ENCODE data around the gene DNTTIP2. TPM values are rescaled to one million over a fixed set of nuclear protein-coding genes. Genes with fewer than 3 reads are reported as not detected.
"Not testable (repeated sequence)": the region's sequence is repeated elsewhere in the genome, so short reads cannot be mapped to it uniquely, and the experiment has no call there.

The DNTTIP2 gene
- total RNA-seq, 3 donors from 2014 or later, result 135 to 143 (median 141) TPM

DNA sequence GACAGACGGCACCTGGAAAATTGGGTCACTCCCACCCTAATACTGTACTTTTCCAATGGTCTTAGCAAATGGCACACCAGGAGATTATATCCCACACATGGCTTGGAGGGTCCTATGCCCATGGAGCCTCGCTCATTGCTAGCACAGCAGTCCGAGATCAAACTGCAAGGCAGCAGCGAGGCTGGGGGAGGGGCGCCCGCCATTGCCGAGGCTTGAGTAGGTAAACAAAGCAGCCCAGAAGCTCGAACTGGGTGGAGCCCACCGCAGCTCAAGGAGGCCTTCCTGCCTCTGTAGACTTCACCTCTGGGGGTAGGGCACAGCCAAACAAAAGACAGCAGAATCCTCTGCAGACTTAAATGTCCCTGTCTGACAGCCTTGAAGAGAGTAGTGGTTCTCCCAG is 23.0 kb downstream of the DNTTIP2 start:
- not testable (repeated sequence) for H3K36me3 Mint-ChIP-seq (ENCODE audit: insufficient read depth); ATAC-seq
- peaks cover 27% of the 10 kb centered on the region for H3K27me3 Mint-ChIP-seq (ENCODE audit: low read depth)

DNA sequence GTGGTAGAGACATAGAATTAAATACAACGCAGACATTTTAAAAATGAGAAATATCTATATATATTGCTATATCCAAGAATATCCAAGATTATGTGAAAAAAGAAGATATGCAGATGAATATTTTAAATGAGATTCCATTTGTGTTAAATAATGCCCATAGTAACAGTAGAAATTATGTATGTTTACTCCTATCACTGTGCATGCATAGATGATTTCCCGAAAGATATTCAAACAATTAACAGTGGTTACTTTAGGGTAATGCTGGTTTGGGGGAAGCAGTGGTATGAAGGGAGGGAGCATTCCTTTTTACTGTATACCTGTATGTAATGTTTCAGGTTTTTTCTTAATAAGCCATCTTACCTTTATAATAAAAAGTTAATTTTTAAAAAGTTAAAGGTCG is 25.1 kb downstream of the DNTTIP2 start:
- ATAC-seq (no peak), DNase-seq (no peak)
- no peaks in the 10 kb centered on the region for H3K9me3 Mint-ChIP-seq
- H3K27me3 Mint-ChIP-seq (ENCODE audit: low read depth), result peaks cover 27% of the 10 kb centered on the region
- no peak overlapping the region for H3K4me3 Mint-ChIP-seq
- H3K36me3 Mint-ChIP-seq (ENCODE audit: insufficient read depth), result no peaks in the 10 kb centered on the region
- peaks cover 7% of the 10 kb centered on the region for H3K4me1 Mint-ChIP-seq (ENCODE audit: low read depth)

More for the DNA sequence above, 23.0 kb downstream of the DNTTIP2 start:
- not testable (repeated sequence) for H3K4me3 Mint-ChIP-seq; H3K9me3 Mint-ChIP-seq; DNase-seq; H3K4me1 Mint-ChIP-seq (ENCODE audit: low read depth)

DNA sequence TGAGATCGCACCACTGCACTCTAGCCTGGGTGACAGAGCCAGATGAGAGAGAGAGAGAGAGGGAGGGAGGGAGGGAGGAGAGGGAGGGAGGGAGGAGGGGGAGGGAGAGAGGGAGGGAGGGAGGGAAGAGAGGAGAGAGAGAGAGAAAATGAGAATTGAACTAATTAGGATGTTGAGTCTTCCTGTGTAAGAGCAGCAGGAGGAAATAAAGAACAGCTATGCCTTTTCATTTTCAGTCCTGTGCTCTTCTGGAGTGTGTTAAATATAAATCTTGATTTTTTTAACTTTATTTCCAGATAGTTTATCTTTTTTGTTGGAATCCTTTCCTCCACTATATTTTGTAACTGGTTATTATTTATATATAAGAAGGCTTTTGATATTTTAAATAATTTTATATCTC is 27.1 kb downstream of the DNTTIP2 start:
- ATAC-seq, result no peak
- Mint-ChIP-seq H3K36me3 (ENCODE audit: insufficient read depth) (no peaks in the 10 kb centered on the region), H3K4me1 (ENCODE audit: low read depth) (peaks cover 15% of the 10 kb centered on the region), H3K4me3 (no peak overlapping the region), H3K9me3 (no peaks in the 10 kb centered on the region), H3K27me3 (ENCODE audit: low read depth) (peaks cover 15% of the 10 kb centered on the region)
- DNase-seq, result no peak

DNA sequence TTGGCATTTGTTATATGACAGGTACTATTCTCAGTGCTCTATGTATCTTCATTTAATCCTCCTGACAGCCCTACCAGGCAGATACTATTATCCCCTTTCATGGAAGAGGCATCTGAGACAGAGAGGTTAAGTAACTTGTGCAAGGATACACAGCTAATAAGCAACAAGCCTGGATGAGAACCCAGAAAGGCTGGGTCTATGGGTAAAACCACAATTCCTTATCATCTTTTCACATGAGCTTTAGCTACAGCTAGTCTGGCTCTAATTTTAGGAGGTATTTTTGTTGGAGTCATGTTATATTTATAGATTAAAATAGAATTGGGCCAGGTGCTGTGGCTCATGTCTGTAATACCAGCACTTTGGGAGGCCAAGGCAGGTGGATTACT is 27.7 kb downstream of the DNTTIP2 start:
- DNase-seq (no peak), ATAC-seq (no peak)
- no peaks in the 10 kb centered on the region for H3K36me3 Mint-ChIP-seq (ENCODE audit: insufficient read depth)
- no peaks in the 10 kb centered on the region for H3K9me3 Mint-ChIP-seq
- H3K4me3 Mint-ChIP-seq, result no peak overlapping the region
- peaks cover 14% of the 10 kb centered on the region for H3K27me3 Mint-ChIP-seq (ENCODE audit: low read depth)
- peaks cover 15% of the 10 kb centered on the region for H3K4me1 Mint-ChIP-seq (ENCODE audit: low read depth)

DNA sequence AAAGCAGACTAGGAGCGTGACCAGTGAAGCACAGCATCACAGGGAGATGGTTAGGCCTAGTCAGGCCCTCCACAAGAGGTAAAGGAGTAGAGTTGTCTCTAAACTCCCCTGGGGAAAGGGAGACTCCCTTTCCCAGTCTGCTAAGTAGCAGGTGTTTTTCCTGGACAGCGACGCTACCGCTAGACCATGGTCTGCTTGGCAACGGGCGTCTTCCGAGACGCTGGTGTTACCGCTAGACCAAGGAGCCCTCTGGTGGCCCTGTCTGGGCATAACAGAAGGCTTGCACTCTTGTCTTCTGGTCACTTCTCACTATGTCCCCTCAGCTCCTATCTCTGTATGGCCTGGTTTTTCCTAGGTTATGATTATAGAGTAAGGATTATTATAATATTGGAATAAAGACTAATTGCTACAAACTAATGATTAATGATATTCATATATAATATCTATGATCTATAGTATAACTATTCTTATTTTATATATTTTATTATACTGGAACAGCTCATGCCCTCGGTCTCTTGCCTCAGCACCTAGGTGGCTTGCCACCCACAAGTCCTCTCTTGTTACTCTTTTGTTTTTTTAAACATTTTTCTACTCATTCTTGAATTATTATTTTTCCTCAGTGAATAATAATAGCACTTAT is 28.2 kb downstream of the DNTTIP2 start:
- not testable (repeated sequence) for H3K36me3 Mint-ChIP-seq (ENCODE audit: insufficient read depth); ATAC-seq; H3K9me3 Mint-ChIP-seq
- DNase-seq, result peak; percentile 39
- Mint-ChIP-seq H3K4me3 (peak overlapping the region; percentile 12), H3K4me1 (ENCODE audit: low read depth) (peaks cover 16% of the 10 kb centered on the region), H3K27me3 (ENCODE audit: low read depth) (peaks cover 14% of the 10 kb centered on the region)

DNA sequence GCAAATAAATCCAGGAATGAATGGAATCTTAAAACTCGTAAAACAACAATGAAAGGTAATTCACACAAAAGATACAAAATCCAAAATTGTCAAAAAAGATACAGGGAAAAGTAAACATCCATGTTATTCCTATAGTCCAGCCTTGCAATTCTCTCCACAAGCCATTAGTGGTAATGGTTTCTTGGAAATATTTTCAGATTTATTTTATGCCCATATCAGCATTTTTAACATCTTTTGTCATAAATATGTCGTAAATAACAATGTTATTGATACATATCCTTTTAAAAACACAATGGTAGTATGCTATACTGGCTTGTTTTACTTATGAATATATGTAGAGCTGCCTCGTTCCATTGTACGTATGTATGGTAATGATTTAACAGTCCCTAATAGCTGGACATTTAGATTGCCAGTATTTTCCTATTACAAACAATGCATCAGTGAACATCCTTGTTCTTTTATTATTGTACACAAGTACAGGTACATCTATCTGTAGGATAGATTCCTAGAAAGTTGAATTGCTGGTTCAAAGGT is 30.6 kb downstream of the DNTTIP2 start:
- H3K9me3 Mint-ChIP-seq, result no peaks in the 10 kb centered on the region
- DNase-seq, result no peak
- H3K4me1 Mint-ChIP-seq (ENCODE audit: low read depth), result peaks cover 26% of the 10 kb centered on the region
- no peaks in the 10 kb centered on the region for H3K36me3 Mint-ChIP-seq (ENCODE audit: insufficient read depth)
- H3K4me3 Mint-ChIP-seq, result peak overlapping the region; percentile 95
- ATAC-seq, result no peak
- peaks cover 4% of the 10 kb centered on the region for H3K27me3 Mint-ChIP-seq (ENCODE audit: low read depth)

DNA sequence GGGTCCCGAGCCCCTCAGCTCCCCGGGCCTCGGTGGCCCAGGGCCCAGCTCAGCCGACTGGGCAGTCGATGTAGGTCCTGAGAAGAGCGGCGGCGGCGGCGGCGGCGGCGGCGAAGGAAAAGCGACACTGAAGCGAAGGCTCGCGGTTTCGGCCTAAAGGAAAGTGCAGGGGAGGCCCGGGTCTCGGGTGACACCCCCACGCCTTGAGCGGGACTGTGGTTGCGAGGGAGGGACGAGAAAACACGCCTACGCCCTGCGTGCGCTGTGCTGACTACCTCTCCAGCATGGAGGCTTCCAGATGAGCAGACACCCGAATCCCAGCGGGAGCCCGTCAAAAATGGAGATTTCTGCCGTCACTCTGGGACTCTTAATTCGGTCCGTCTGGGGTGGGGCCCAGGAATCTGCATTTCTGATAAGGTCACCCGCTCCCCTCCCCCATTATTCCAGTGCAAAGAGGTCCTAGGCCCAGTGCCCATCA is 31.2 kb downstream of the DNTTIP2 start:
- DNase-seq, result peak; percentile 75
- peak; percentile 3 to 4 for ATAC-seq

DNA sequence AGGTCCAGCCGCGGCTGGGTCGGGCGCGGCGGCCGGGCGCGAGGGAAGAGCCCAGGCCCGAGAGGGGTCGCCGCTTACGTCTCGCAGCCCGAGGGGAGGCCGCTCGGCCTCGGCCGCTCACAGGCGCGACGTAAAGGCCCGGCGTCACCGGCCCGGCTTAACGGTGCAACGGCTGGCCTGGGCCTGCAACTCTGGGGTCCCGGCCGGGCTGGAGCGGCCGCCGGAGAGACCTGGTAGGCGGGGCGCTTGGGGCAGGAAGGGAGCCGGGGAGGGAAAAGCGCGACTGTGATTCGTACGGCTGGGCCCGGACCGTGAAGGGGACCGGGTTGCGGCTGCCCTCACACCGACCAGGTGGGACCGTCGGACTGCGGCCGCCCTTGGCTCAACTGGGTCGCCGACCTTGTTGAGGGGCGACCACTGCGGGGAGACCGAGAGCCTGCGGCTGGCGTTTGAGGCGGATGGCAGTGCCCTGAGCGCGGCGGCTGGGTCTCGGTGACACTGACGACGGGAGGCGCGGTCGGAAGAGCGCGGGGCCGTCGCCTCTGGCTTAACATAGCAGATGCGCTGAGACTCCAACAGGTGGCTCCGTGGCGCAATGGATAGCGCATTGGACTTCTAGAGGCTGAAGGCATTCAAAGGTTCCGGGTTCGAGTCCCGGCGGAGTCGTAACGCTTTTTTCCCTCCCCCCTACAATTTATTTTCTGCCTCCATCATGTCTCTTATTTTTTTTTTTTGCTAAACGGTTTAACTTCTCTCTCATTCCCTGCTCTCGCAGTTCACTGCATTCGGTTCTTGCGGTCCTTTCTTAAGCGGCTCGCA is 31.8 kb downstream of the DNTTIP2 start:
- no peaks in the 10 kb centered on the region for H3K36me3 Mint-ChIP-seq (ENCODE audit: insufficient read depth)
- peaks cover 4% of the 10 kb centered on the region for H3K27me3 Mint-ChIP-seq (ENCODE audit: low read depth)
- peaks cover 26% of the 10 kb centered on the region for H3K4me1 Mint-ChIP-seq (ENCODE audit: low read depth)
- peak overlapping the region; percentile 95 for H3K4me3 Mint-ChIP-seq
- ATAC-seq, result peak; percentile 68 to 69
- no peaks in the 10 kb centered on the region for H3K9me3 Mint-ChIP-seq
- peak; percentile 86 for DNase-seq

More for the DNA sequence above, 31.2 kb downstream of the DNTTIP2 start:
- Mint-ChIP-seq H3K4me3 (peak overlapping the region; percentile 95), H3K27me3 (ENCODE audit: low read depth) (peaks cover 4% of the 10 kb centered on the region), H3K36me3 (ENCODE audit: insufficient read depth) (no peaks in the 10 kb centered on the region), H3K4me1 (ENCODE audit: low read depth) (peaks cover 26% of the 10 kb centered on the region), H3K9me3 (no peaks in the 10 kb centered on the region)

DNA sequence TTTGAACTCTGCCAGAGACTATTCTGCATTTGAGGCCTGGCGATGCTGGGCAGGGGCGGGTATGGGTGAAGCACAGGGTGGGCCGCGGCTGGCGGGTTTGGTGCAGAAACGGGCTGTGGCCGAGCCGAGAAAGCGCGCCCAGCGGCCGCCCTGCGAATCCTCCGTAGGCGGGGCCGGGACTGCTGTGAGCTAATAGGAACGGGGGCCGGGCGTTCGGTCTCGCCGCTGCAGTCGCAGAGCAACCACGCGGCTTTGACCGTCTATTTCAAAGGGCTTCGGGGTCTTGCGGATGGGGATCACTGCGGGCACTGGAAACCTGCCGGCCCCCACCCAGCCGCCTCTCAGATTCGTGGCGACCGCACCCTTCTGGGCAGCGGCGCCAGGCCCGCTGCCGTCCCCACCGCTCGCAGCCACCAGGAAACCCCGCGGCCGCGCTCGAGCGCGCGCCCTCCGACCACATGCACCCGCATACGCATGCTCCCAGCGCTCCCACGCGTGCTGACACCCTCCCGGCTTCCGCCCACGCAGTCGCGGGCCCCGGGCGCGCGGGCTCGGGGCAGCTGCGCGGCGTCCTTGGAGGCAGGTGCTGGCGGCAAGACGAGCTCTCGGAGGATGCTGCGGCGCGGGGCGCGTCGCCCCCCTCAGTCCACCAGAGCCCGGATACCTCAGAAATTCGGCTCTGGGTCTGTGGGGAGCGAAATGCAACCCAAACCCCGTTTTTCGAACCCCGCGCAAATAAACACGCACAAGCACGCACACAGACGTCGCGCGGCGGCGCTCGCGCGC is 32.6 kb downstream of the DNTTIP2 start:
- peak; percentile 86 for DNase-seq
- Mint-ChIP-seq H3K4me3 (peak overlapping the region; percentile 82), H3K4me1 (ENCODE audit: low read depth) (peaks cover 26% of the 10 kb centered on the region), H3K27me3 (ENCODE audit: low read depth) (peaks cover 4% of the 10 kb centered on the region), H3K36me3 (ENCODE audit: insufficient read depth) (no peaks in the 10 kb centered on the region), H3K9me3 (no peaks in the 10 kb centered on the region)
- peak; percentile 33 to 35 for ATAC-seq

DNA sequence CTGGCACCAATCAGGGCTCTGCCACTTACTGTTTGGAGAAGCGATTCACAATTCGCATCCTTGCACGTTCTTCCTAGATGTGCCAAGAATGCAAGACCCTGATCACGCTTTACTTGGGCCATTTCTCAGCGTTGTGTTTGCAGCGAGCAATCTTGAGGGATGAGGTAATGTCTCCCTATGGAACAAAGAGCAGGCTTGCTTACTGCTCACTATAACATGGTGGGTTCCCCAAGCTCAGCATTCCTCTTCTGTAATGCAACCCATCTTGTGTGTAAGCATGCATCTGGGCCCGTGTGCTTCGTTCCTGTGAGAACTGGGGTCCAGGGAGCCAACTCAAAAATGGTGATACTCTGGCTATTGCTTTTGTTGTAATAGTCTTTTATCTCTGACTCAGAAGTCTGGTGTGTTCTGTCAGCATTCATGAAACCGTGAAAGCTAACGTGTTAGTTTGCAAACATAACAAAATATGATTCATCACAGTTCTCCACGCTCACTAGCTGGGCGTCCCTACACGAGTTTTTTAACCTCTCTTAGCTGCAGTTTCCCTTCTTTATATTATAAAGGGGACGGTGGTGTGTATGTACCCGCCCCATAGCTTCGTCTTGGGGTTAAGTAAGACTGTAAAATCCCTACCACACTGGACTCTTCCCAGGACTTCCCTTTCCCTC is 33.3 kb downstream of the DNTTIP2 start:
- H3K36me3 Mint-ChIP-seq (ENCODE audit: insufficient read depth), result no peaks in the 10 kb centered on the region
- H3K4me1 Mint-ChIP-seq (ENCODE audit: low read depth), result peaks cover 26% of the 10 kb centered on the region
- peak overlapping the region; percentile 82 for H3K4me3 Mint-ChIP-seq
- no peaks in the 10 kb centered on the region for H3K9me3 Mint-ChIP-seq
- peaks cover 4% of the 10 kb centered on the region for H3K27me3 Mint-ChIP-seq (ENCODE audit: low read depth)
- DNase-seq (peak; percentile 26), ATAC-seq (peak; percentile 72 to 75)

DNA sequence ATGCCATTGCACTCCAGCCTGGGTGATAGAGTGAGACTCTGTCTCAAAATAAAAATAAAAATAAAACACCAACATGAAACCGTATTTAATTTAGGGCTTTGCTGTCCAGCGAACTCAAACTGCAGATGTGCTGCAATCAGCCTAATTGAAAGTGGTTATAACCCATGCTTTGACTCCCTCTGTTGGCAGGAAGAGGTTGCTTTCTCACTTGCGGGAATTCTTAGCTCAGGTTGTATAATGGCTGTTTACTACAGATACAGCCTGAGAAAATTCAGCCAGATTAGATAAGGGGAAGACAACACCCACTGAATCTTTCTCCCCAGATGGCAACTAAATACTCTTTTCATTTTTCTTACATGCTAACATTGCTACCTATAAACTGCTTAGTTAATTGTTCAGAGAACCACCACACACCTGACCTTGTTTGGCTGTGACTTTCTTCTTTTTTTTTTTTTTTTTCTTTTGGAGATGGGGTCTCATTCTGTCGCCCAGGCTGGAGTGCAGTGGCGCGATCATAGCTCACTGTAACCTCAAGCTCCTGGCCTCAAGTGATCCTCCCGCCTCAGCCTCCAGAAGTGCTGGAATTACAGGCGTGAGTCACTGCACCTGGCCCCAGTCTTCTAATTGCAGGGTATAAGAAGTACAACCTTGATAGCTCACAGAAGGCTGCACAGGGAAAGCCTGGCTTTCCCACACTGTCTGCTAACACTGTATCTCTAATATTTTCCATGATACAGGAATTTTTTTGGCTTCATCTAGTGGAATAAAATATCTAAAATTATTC is 34.6 kb downstream of the DNTTIP2 start:
- Mint-ChIP-seq H3K4me3 (no peak overlapping the region), H3K36me3 (ENCODE audit: insufficient read depth) (no peaks in the 10 kb centered on the region)

DNA sequence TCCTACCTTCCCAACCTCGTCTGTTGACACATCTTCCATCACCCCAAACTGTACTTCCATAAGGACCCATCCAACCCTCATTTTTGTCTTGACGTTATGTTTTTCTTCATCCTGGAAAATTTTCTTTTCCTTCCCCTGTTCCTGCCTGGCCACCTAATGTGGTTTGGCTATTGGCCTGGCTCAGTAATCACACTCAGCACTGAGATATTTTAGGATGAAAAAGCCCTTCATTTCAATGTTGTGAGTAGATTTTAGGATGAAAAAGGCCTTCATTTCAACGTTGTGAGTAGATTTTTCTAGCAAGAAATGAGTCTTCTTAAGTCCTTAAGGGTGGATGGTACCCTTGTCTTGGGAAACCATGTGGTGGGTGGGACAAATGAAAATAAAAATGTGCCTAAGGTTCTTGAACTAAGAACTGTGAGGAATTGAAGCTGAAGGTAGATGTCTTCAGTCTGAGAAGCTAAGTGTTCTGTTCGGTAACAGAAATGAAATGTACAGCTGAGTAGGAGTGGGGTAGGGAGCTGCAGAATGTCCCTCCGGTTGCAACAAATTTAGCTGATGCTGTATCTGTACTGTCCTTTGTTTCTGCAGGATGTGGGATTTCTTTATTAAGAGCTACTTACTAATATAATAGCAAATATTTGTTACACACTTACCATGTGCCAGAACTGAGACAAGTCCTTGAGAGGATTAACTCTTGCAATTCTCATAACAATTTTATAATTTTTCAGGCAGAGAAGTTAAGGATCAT is 36.1 kb downstream of the DNTTIP2 start:
- Mint-ChIP-seq H3K4me1 (ENCODE audit: low read depth) (peaks cover 20% of the 10 kb centered on the region), H3K36me3 (ENCODE audit: insufficient read depth) (no peaks in the 10 kb centered on the region), H3K4me3 (no peak overlapping the region), H3K27me3 (ENCODE audit: low read depth) (peaks cover 4% of the 10 kb centered on the region), H3K9me3 (no peaks in the 10 kb centered on the region)
- ATAC-seq, result no peak
- no peak for DNase-seq

More for the DNA sequence above, 34.6 kb downstream of the DNTTIP2 start:
- peaks cover 4% of the 10 kb centered on the region for H3K27me3 Mint-ChIP-seq (ENCODE audit: low read depth)
- ATAC-seq, result no peak
- no peaks in the 10 kb centered on the region for H3K9me3 Mint-ChIP-seq
- peak; percentile 9 for DNase-seq
- H3K4me1 Mint-ChIP-seq (ENCODE audit: low read depth), result peaks cover 25% of the 10 kb centered on the region

Measured in activated T-cell treated with anti-CD3 and anti-CD28 coated beads, Interleukin-2, amount 50 U/mL, for 4 hours (primary cell).